Epithelial cell of proximal tubule (primary cell): ENCODE results near the gene LRMDA. TPM values are rescaled to one million over a fixed set of nuclear protein-coding genes. Genes with fewer than 3 reads are reported as not detected.

Source experiments
- DNase-seq: peaks from one replicate; pipeline ENCODE4 v3.0.0-alpha.2; 2011; ENCODE audit warnings: low read depth
- H3K4me3 ChIP-seq: 2 replicates; pipeline ENCODE4 v1.5.1; 2011; ENCODE audit warnings: low read depth, mild to moderate bottlenecking, low read length
- total RNA-seq: library from RNA; depleted of rRNA; stranded (reverse); fragments of >200 nt; gene quantifications from 2 replicates; pipeline ENCODE4 v1.2.3, GENCODE V29; 2015
- TF ChIP-seq, protein P1 (sequence below): conservative IDR thresholded peaks from 2 replicates; pipeline ENCODE4 v1.5.1; 2012; ENCODE audit warnings: low read depth, mild to moderate bottlenecking, low read length

Gene LRMDA
- total RNA-seq, 1 donor from 2014 or later, result 0.75 TPM

DNA sequence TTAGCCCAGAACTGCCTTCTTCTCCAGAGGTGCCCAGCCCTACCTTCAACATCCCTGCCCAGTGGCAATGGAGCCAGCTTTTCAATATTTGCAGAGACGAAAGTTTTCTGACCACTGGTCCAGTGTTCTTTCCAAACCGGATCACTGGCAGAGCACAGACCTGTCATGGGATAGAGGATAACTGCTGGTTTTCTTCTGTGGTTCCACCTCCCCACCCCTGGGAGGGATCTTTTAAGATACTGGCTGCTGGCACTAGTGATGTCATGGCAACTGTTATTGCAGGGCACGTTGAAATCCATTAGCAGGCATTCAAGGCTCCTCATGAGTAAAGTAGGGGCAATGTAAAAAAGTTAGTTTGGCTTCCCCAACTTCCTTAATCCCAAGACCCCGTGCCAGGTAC, 387.1 kb downstream of the LRMDA start:
- no peak for DNase-seq
- no peak overlapping the region for H3K4me3 ChIP-seq
- TF ChIP-seq, protein P1, sequence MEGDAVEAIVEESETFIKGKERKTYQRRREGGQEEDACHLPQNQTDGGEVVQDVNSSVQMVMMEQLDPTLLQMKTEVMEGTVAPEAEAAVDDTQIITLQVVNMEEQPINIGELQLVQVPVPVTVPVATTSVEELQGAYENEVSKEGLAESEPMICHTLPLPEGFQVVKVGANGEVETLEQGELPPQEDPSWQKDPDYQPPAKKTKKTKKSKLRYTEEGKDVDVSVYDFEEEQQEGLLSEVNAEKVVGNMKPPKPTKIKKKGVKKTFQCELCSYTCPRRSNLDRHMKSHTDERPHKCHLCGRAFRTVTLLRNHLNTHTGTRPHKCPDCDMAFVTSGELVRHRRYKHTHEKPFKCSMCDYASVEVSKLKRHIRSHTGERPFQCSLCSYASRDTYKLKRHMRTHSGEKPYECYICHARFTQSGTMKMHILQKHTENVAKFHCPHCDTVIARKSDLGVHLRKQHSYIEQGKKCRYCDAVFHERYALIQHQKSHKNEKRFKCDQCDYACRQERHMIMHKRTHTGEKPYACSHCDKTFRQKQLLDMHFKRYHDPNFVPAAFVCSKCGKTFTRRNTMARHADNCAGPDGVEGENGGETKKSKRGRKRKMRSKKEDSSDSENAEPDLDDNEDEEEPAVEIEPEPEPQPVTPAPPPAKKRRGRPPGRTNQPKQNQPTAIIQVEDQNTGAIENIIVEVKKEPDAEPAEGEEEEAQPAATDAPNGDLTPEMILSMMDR, result no peak

DNA sequence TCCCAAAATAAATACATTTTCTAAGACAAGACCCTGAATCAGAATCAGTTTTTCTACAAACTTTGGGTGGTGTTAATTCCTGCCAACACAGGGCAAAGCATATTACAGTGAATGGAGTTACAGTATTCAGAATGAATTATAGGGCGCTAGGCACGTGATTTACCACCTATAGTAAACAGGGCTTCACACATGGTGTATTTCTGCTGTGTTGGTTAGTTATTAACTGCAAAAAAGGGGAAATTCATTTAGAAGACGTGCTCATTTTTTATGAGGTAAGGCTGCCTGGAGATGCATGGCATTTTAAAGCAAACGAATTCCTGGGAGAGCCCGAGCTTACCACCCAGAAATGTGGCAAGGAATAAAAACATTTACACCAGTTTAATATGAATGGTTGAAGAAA, 393.8 kb downstream of the LRMDA start:
- no peak overlapping the region for H3K4me3 ChIP-seq
- TF ChIP-seq, protein P1, result no peak
- DNase-seq, result no peak

DNA sequence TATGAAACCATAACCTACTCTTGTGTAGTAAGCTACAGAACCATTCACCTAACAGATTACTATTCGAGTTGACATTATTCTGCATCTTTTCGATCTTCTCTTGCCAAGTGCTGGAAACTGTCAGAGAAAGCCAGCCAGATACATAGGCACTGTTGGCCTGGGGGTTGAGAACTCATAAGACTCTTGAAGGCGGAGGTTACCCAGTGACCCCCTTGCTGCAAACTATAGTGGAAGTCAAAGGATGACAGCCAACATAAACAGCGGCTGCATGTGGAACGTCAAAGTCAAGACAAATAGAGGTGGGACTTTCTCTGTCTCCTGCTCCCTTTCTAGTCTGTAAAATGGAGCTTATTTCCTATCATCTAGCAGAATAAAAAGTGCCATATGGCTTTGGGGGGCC, 394.2 kb downstream of the LRMDA start:
- no peak overlapping the region for H3K4me3 ChIP-seq
- TF ChIP-seq, protein P1, result no peak
- no peak for DNase-seq

DNA sequence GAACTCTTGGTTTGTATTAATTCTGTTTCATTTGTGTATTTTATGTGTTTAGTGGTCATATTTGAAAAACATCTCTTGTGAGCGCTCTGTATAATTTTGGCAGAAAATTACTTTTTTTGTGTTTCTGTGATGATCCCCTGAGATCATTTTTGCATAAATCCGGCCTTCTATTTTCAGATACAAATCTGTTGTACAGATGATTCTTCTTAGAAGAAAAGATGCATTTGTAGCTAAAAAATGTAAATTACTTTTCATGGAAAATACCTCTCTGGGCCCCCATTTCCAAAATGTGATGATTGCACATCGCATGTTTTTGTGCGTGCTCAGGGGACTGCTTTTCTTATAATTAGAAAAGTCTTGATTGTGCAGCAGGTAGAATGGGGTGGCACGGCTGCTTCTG, 395.4 kb downstream of the LRMDA start:
- TF ChIP-seq, protein P1, result no peak
- DNase-seq, result no peak
- H3K4me3 ChIP-seq, result no peak overlapping the region

DNA sequence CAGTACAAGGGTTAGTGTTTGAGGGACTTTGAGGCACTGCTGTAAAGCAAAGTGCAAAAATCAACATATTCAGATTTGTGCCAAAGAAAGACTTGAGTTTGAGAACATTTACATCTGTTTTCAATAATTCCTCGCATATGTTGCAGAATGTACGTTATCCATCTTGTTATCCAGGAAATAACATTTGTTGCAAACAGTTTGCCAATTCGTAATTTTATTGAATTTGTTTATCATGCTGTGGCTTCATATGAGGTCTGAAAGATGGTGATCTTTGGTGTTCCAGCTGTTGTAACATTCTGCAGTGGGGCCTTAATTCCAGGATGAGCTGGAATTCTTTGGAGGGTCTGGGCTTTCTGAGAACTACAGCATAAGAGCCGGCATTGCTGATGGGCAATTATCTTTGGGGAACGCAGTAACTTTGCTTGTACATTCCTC, 396.2 kb downstream of the LRMDA start:
- H3K4me3 ChIP-seq, result no peak overlapping the region
- TF ChIP-seq, protein P1, result no peak
- no peak for DNase-seq

DNA sequence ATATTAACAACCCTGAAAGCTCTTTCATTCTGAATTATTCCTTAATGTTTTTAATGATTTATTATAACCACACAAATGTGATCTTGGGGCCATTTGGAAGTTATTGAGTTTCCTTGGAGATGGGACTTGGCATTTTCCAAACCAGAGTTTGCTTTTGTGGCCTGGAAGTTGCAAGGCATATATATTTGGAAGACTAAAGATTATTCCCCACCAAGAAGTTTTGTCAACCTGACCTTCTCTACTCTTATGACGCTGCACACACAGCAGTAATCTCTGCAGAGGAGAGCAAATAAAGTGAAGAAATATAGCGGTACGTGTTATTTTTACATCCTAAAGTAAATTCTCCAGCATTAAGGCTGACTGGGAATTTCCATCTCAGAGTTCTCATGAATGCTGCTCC, 397.0 kb downstream of the LRMDA start:
- no peak overlapping the region for H3K4me3 ChIP-seq
- TF ChIP-seq, protein P1, result no peak

DNA sequence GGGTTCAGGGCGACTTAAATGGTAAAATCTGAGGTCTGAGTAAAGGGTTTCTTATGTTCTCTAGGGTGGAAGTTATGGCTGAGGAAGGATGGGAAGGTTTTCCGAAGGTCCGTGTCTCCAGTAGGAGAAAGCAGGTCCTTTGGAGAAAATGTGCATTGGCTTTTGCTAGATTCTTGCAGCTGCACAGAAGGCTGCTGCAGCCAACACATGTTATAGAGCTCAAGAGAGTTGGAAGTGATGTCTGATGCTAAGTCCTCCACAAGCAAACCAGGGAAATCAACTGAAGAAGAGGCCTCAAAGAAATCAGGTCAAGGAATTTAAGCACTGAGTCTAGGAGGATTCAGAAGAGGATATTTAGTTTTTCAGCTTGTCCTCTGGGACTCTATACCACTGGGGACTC, 404.6 kb downstream of the LRMDA start:
- no peak overlapping the region for H3K4me3 ChIP-seq
- DNase-seq, result no peak
- TF ChIP-seq, protein P1, result no peak

More for the DNA sequence above, 397.0 kb downstream of the LRMDA start:
- no peak for DNase-seq
